ENCODE results near the gene FSD1L.

The FSD1L gene

GRCh38 chr9:105447814-105448812 lies at the start of gene FSD1L:
Gene FSD1L (plus strand): TSS chr9:105448034. CDS start chr9:105448221, 187 bp downstream.
- peak; percentile 24 to 58 (median 46) for DNase-seq

- no peak for DNase-seq
Measured at GRCh38 chr9:105399117-105399516, 48.7 kb upstream of the FSD1L start.

GRCh38 chr9:105401651-105402050 lies 46.2 kb upstream of the FSD1L start:
- no peak for DNase-seq

GRCh38 chr9:105403552-105404248 lies 44.1 kb upstream of the FSD1L start:
- DNase-seq: no peak

GRCh38 chr9:105405514-105406131 lies 42.2 kb upstream of the FSD1L start:
- DNase-seq: peak in 1 of 4 experiments; percentile 24

- DNase-seq: no peak
Measured at GRCh38 chr9:105406369-105406768, 41.5 kb upstream of the FSD1L start.

- no peak for DNase-seq
Measured at GRCh38 chr9:105413525-105413924, 34.3 kb upstream of the FSD1L start.

- DNase-seq: peak; percentile 4 to 34 (median 10)
Measured at GRCh38 chr9:105414947-105415661, 32.7 kb upstream of the FSD1L start.

- DNase-seq: no peak
Measured at GRCh38 chr9:105415662-105415980, 32.2 kb upstream of the FSD1L start.

- no peak for DNase-seq
Measured at GRCh38 chr9:105416840-105417239, 31.0 kb upstream of the FSD1L start.

- no peak for DNase-seq
Measured at GRCh38 chr9:105418588-105419500, 29.0 kb upstream of the FSD1L start.

- no peak for DNase-seq
Measured at GRCh38 chr9:105419816-105420597, 27.8 kb upstream of the FSD1L start.

GRCh38 chr9:105421154-105421553 lies 26.7 kb upstream of the FSD1L start:
- no peak for DNase-seq

GRCh38 chr9:105421864-105422263 lies 26.0 kb upstream of the FSD1L start:
- DNase-seq: no peak

- no peak for DNase-seq
Measured at GRCh38 chr9:105425816-105426433, 21.9 kb upstream of the FSD1L start.

GRCh38 chr9:105426657-105427056 lies 21.2 kb upstream of the FSD1L start:
- no peak for DNase-seq

GRCh38 chr9:105431424-105432246 lies 16.2 kb upstream of the FSD1L start:
- DNase-seq: no peak

- DNase-seq: no peak
Measured at GRCh38 chr9:105432247-105432842, 15.5 kb upstream of the FSD1L start.

GRCh38 chr9:105435453-105435852 lies 12.4 kb upstream of the FSD1L start:
- no peak for DNase-seq

Measured in activated naive CD4-positive, alpha-beta T cell (primary cell).